HG03108 (cell line): ENCODE results near the gene SEMA5A.
"Not testable (repeated sequence)": the region's sequence is repeated elsewhere in the genome, so short reads cannot be mapped to it uniquely, and the experiment has no call there.

Experiments
- ATAC-seq: cut with Tn5 transposase; IDR thresholded peaks from one replicate; pipeline ENCODE4 v1.9.1; 2021; ENCODE audit warnings: moderate library complexity; ENCODE audit not compliant: unreplicated experiment

The SEMA5A gene

GRCh38 chr5:9409413-9409960, 136.4 kb downstream of the SEMA5A start:
- ATAC-seq = no peak

- ATAC-seq = no peak
Measured at GRCh38 chr5:9408964-9409363, 136.9 kb downstream of the SEMA5A start.

GRCh38 chr5:9405196-9405754, 140.6 kb downstream of the SEMA5A start:
- ATAC-seq = peak; percentile 76

GRCh38 chr5:9401786-9402472, 143.9 kb downstream of the SEMA5A start:
- no peak for ATAC-seq

DNA sequence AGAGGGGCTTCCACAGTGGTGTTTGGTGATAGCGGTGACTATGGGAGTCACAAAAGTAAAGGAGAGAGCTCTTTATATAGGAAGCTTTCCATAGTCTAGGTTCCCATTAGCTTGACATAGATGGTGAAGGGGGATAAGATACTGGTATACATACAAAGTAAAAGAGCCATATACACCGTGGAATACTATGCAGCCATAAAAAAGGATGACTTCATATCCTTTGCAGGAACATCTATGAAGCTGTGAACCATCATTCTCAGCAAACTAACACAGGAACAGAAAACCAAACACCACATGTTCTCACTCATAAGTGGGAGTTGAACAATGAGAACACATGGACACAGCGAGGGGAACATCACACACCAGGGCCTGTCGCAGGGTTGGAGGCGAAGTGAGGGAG, 146.1 kb downstream of the SEMA5A start:
- ATAC-seq = not testable (repeated sequence)

DNA sequence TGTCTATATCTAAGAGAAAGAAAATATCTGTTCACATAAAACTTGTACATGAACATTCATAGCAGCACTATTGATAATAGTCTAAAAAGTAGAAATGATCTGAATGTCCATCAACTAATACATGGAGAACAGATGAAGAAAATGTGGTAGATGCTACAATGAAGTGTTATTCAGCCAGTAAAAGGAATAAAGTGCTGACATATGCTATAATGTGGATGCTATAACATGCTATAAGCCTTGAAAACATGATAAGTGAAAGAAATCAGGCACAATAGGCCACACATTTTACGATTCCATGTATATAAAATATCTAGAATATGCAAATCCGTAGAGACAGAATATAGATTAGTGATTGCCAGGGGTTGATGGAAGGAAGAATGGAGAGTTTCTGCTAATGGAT, 146.8 kb downstream of the SEMA5A start:
- no peak for ATAC-seq

- ATAC-seq = no peak
Measured at GRCh38 chr5:9398227-9398626, 147.6 kb downstream of the SEMA5A start.

DNA sequence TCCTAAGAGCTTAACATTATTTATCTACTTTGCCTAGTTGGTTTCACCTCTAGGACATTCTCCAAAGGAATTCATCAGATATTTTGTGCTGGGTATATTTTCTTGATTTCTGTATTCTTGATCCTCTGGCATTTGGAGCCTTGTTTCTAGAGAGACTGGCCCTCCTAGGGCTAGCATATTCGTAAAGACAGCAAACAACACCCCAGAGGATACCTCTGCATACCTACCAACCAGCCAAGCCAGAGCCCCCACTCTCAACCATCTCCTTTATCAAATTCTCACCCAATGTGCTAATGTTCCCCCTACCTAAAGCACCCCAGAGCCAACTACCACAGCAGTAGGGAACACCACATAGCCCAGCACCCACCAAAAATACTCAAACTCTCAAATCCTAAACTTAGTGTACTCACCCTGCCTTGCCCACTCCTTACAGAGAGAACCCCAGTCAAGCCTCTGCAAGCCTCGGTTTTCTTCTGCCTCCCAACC, 149.5 kb downstream of the SEMA5A start:
- ATAC-seq = no peak

- ATAC-seq = no peak
Measured at GRCh38 chr5:9395706-9396105, 150.2 kb downstream of the SEMA5A start.

- ATAC-seq = no peak
Measured at GRCh38 chr5:9394221-9394620, 151.7 kb downstream of the SEMA5A start.

GRCh38 chr5:9392625-9393024, 153.2 kb downstream of the SEMA5A start:
- no peak for ATAC-seq

GRCh38 chr5:9391080-9391479, 154.8 kb downstream of the SEMA5A start:
- ATAC-seq = no peak

GRCh38 chr5:9390113-9390512, 155.8 kb downstream of the SEMA5A start:
- no peak for ATAC-seq

DNA sequence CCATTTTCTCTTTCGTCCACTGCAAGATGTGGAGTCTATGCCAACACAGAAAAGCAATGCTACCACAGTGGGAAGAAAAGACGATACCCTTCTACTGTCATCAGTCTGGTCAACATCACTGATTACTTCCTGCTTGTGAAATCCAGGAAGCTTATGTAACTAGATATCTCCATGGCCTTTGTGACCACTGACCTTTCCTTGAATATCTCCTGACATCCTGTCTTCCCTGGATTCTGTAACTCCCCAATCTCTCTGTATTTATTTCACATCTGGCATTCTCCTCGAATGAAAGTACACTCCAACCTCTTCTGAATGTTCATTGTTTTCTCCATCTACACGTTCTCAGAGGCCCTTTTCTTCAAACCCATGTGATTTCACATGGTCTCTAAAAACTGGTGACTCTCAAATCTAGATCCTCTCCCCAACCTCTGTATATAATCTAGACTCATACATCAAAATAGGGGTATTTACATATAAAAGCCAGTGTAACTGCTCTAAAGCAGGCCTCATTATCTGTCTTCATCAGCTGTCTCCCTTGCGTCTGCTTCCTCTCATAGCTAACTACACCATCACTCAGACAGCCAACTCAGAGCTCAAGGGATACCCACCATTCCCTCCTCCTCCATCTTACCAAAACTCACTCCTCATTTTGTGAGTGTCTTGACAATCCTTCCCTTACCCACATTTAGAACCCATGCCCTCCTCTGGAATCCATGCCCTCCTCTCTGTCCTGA, 156.8 kb downstream of the SEMA5A start:
- no peak for ATAC-seq

- no peak for ATAC-seq
Measured at GRCh38 chr5:9387879-9388278, 158.0 kb downstream of the SEMA5A start.

GRCh38 chr5:9386945-9387344, 158.9 kb downstream of the SEMA5A start:
- ATAC-seq = no peak

DNA sequence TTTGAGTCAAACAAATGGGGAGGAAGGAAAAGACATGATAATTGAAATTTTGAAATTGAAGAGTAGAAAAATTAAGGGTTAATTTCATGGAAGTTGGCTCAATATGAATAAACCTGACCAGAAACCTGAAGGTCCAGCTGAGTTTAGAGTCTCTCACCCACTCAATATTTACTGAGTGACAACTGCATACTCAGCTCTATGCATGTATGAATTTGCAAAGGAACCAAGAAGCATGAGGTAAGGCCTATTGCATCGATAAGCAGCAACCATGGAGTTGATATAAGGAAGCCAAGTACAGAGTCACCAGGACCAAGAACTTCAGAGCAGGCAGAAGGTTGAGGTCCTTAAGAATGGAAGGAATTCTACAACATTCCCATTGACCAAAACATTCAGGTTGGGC, 163.4 kb downstream of the SEMA5A start:
- ATAC-seq = no peak

DNA sequence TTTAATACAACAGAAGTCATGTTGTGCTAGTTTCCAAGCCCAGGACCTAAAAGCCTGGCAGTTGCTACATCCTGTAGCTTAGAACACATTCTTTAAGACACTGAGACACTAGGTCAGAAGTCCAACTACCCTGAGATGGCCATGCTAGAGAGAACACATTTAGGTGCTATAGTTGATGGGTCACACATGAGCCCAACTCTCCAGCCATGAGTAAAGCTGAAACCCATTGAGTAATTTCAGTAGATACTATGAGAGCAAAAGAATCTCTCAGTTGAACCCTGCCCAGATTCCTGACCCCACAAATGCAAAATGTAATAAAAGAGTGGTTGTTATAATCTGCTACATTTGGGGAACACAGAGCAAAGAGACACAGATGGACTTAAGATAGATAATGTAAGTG, 164.4 kb downstream of the SEMA5A start:
- ATAC-seq = peak; percentile 77

DNA sequence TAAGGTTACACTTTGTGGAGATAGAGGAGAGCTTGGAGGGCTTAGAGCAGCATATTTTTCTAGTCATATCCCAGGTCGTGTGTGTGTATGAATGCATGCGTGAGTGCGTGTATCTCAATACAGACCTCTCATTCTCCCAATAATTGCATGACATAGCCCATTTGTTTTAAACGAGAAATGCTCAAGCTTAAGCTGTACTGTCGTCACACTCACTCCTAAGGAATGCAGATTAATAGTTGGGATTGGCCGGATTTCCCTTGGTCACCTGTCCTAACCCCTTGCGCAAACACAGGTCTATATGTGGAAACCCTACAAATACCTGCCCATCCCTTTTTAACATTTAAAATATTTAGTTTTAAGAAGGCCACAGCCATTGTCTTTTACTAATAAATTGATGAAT, 165.8 kb downstream of the SEMA5A start:
- no peak for ATAC-seq

DNA sequence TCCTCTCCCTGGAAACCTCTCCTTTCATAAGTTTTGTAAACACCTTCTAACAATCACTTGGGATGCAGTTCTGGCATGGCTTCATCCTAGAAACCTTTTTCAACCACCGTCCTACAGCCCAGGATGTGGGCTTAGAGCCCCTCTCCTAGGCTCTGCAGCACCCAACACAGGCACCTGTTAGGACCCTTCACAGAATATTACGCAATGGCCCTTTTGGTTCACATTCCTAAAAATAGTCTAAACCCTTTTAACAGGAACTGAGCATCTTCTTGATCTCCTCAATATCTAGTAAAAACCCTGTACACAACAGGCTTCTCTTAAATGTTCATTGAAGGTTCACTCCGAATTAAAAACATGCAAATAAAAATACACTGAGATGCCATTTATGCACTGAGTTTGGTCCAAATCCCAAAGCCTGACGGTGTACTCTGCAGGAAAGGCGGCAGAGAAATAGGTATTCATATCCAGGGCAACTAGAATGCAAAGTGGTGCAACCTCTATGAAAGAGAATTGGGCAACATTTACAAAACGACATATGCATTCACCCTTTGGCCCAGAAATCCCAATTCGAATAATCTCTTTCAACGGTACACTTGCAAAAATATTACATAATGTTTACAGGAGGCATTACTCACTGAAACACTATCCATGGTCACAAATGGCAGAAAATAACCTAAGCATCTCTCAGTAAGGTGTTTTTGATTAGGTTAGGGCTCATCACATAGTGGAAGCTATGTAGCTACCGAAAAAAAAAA, 169.3 kb downstream of the SEMA5A start:
- no peak for ATAC-seq

DNA sequence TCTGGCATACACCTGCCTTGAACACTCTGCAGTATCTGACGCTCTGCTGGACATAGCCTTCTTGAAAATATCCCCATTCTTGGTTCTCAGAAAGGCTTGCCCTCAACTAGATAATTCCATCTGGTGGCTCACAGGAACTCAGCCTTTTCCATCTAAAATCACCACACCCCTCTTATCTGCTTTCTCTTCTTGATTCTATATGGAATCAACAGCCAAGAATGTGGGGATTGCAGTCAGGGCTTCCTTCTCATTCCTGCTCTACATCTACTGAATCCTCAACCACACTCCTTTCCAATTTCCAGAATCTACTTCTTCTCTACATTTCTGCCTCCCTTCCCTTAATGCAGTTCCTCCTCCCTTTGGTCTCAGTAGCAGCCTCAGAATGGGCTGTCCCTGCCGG, 170.1 kb downstream of the SEMA5A start:
- ATAC-seq = no peak
